ENCODE results near the gene ADRB1.

Gene ADRB1

DNA sequence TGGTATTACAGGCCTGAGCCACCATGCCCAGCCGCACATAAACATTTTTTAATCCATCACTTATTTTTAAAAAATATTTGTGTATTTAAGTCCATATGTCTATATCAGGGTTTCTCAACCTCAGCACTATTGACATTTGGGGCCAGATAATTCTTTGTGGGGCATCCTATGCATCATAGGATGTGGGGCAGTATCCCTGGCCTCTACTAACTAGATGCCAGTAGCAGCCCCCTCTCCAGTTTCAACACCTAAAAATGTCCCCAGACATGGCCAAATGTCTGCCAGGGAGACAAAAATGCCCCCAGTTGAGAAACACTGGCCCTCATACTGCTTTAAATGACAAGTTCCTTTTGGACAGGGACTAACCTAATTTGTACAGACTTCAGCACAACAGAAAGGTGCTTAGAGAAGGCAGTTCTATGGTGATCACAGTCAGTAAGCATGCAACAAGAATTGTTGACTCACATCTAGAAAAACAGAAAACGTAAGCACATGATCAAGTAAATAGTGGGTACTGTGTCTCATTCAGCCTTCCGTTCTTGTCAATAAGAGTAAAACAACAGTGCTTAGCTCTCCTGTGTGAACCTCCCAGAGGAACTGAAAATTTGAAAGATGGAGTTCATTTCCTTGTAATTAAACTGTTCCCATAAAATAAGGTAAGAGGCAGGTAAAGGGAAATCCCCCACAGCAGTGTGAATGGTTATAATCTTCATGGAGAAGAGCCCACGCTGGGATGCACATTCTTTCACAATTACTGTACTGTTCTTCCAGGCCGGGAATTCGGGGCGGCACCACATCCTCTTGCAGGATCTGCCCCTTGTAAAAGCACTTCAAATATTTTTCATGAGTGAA lies 17.3 kb upstream of the ADRB1 start:
- in situ Hi-C loops (cut with HindIII; ENCODE audit: low sequenced_read_pairs) = no loop called here

DNA sequence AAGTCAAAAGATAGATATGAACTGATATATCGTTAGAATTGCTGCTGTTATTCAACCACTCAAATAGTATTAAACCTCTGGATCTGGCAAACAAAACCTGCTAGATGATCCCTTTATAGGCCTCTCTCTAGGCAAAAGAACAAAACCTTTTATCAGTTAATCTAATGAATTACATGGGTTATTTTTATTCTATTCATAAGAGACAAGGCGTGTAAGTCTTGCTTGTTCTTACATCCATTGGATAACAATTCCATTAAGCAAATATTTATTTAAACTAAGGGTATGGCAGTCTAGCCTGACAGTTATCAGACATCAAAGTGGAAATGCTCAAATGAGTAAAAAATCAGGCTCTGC lies 16.6 kb upstream of the ADRB1 start:
- in situ Hi-C loops (cut with HindIII; ENCODE audit: low sequenced_read_pairs) = no loop called here

DNA sequence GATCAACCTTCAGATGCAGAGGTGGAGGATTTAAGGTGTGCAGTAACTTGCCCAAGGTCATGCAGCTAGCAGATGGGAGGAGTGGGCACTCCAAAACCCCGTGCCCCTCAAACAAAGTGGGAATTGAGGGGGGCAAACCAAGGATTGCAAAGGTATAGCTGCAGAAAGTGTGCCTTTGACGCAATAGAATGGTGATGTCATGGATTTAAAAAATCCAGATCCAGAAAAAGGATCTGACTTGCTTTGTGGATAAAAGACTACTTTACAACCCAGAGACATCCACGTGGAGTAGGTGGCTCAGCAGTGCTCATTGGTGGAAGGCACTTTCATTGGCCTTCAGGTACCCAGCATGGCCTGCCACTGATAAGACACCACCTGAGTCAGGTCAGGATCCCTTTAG lies 15.7 kb upstream of the ADRB1 start:
- in situ Hi-C loops (cut with HindIII; ENCODE audit: low sequenced_read_pairs) = no loop called here

DNA sequence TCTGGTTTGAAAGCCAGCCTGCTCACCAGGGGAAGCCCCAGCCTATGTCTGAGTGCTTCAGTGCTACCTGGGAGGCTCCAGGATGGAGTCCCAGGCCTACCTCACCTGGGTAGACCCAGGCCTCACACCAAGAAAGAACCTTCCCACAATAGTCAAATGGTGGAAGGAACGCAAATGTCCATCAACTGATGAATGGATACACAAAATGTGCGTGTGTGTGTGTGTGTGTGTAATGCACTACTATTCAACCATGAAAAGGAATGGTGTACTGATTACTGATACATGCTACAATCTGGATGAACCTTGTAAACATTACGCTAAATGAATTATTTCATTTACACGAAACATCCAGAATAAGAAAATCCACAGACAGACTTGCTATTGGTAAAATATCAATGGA lies 15.2 kb upstream of the ADRB1 start:
- in situ Hi-C loops (cut with HindIII; ENCODE audit: low sequenced_read_pairs) = no loop called here

DNA sequence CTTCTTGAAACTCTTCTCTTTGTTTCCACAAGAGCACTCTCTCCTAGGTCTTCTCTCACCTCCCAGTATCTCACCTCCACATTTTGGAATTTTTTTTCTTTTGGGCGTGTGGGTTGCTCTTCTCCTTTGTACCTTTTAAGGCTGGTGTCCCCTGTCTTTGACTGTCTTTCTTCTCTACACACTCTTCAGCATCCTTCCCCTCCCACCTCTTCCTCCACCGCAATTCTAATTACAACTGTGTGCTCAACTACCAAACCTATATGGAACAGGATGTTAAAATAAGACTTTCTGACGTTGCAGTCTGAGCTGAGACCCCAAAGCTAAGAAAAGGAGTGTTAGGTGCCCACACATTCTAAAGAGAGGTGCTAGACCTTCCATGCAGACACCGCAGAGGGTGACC lies 14.0 kb upstream of the ADRB1 start:
- in situ Hi-C loops (cut with HindIII; ENCODE audit: low sequenced_read_pairs) = no loop called here

DNA sequence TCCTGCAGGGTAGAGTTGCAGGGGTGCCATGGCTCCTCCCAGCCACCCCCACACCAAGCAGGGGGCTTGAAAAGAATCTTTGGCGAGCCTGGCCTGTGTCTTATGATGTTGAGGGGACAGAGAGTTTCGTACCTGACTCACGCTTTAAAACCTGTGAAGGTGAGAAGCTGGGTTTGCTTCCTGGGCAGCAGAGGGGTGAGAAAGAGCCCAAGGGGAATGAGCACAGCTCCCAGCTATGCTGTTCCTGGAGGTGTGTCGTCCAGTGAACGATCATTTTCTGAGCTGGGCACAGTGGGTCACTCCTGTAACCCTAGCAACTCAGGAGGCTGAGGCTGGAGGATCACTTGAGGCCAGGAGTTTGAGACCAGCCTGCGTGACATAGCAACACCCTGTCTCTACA lies 13.5 kb upstream of the ADRB1 start:
- in situ Hi-C loops (cut with HindIII; ENCODE audit: low sequenced_read_pairs) = no loop called here

DNA sequence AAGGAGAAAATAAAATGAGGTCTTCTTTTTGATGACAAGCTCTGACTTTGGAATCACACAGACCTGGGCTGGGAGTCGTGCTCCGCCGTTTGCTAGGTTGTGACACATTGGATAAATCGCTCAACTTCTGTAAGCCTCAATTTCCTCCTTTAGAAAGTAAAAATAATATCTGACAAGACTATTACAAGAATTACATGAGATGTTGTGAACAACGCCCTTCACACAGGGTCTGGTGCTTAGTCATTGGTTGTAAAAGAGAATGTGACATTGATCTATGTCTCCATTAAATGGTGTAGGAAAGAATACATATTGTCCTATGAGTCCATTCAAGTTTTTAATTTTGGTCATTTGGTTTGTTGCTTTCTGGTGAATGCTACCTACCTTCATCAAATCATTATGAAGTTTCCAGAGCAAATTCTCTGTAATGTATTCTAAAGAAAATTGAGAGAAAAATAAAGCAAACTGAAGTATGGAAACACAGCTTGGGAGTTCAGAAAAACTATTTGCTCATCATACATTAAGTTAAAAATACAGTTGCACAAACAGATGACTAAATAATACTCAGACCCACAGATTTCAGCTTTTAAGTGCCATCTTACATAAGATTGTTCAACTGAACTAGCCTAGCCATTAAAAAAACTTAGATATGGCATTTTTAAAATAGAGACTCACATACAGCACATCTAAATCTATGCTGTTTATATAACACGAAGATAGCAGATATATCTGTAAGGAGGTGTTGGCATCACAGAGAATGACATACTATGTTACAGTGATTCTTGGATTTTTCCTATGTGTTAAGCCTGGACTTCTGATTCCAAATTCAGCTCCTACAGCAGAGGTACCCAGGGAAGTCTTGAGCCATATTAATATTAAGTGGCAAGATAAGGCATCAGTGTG lies 12.3 kb upstream of the ADRB1 start:
- in situ Hi-C loops (cut with HindIII; ENCODE audit: low sequenced_read_pairs) = no loop called here

DNA sequence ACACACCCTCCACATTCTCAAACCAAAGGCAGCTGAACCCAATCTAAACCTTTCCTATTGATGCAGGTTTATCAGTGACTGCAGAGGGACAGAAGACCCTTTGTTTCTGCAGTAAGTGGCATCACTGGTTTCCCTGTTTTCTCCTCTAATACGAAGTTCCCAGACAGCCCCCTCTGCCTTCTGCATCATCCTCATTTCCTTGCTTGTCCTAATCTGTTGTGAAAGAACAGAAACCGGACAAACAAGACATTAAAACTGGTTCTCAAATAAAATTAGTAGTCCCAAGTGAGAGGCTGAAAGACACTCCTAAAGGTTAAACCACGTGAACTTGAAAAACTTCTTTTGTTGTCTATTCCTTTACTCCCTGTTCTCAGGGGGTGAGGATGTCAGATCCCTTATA lies 10.1 kb upstream of the ADRB1 start:
- in situ Hi-C loops (cut with HindIII; ENCODE audit: low sequenced_read_pairs) = no loop called here

DNA sequence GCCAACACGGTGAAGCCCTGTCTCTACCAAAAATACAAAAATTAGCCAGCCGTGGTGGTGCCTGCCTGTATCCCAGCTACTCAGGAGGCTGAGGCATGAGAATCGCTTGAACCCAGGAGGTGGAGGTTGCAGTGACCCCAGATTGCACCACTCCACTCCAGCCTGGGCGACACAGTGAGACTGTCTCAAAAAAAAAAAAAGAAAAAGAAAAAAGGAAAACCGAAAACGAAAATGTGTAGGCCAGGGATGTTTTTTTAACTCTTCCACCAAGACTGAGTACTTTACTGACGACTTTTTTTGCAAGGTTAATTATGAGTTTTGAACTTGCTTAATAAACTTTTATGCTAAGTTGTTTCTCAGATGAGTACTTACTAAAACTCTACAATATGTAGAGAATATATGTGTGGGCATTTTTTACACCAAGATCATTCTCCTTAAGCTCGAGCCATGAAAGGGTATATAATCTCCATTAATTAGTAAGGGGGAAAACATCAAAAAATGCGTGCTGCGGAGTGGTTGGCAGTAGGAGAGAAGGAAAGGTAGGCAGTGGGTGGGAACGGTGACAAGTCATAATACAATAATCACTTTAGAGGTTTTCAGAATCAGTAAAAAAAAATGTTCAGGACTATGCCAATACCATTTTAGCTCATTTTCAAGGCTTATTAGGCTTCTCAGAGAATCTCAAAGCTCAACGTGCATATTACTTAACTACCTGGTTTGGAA lies 8.6 kb upstream of the ADRB1 start:
- in situ Hi-C loops (cut with HindIII; ENCODE audit: low sequenced_read_pairs) = no loop called here

DNA sequence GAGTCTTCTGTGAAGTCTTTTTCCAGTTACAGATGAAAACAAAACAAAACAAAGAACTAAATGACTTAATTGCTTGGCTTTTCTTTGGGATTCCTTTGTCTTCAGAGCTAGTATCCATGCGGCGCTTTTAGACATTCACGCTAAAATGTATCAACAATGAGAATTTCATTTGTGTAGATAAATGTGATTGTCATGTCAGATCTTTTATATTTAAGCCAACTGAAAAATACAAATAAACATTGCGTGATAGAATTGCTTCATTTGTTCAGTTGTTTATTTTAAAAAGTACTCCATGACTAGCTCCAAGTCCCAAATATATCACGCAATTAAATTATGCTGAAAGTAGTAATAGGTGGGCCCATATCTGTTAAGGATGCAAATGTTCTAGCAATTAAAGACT lies 7.9 kb upstream of the ADRB1 start:
- in situ Hi-C loops (cut with HindIII; ENCODE audit: low sequenced_read_pairs) = no loop called here

DNA sequence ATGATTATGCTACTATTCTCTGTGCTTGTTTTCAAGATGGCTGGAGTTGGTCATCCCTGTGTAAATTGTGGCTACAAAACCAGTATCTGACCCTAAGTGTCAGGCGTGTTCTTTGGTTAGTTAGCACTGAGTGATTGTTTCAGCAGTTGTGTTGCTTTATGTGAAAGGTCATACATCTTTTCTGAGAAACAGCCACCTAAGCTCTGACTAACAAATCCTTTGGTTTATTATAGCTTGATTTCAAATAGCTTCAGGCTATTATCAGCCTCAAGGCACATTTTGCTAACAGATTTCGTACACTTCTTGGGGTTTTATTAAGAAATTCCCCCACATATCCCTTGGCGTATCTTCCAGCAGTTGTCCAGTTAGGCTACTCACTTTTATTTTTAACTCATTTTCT lies 4.8 kb upstream of the ADRB1 start:
- in situ Hi-C loops (cut with HindIII; ENCODE audit: low sequenced_read_pairs) = no loop called here

DNA sequence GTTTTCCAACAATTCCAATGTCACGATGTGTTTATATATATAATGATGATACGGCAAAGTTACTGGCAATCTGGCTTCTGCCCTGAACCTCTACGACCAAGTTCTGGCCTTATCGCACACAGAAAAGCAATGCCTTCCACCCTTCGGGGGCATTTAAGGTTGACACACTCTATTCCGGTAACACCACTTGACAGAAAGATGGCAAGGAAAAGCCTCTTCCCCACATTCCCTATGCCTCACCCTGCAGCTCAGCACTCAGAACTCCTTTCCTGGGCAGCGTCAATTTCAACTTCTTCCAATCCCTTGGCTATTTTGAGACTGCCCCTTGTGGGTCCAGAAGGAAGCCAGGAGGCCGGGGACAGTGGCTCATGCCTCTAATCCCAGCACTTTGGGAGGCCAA lies 2.5 kb upstream of the ADRB1 start:
- in situ Hi-C loops (cut with HindIII; ENCODE audit: low sequenced_read_pairs) = no loop called here

DNA sequence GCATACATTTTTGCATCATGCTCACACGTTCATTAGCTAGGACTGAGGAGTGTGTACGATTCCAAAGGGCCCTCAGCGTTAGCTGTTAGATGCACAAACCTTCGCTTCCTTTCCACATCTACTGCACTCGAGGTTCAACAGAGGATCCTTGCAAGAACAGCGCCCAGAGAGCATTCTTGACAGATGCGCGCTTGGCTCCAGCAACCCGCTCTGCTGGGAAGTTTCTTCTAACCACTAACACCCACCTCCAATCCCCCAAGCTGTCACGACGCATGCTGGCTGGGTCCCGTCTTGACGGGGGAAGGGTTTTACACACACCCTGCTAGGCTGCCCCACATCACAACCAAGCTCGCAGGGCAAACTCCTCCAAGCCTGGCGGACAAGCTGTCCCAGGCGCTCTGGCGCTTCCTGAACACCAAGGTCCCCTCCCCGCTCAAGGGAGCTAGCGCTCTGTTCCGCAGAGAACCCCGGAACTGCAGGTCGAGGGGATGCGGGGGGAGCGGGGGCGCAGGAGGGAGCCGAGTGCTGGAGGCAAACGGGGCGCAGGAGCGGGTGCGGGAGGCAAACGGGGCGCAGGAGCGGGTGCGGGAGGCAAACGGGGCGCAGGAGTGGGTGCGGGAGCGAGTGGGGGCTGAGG lies 653 bp upstream of the ADRB1 start:
- in situ Hi-C loops (cut with HindIII; ENCODE audit: low sequenced_read_pairs) = no loop called here

DNA sequence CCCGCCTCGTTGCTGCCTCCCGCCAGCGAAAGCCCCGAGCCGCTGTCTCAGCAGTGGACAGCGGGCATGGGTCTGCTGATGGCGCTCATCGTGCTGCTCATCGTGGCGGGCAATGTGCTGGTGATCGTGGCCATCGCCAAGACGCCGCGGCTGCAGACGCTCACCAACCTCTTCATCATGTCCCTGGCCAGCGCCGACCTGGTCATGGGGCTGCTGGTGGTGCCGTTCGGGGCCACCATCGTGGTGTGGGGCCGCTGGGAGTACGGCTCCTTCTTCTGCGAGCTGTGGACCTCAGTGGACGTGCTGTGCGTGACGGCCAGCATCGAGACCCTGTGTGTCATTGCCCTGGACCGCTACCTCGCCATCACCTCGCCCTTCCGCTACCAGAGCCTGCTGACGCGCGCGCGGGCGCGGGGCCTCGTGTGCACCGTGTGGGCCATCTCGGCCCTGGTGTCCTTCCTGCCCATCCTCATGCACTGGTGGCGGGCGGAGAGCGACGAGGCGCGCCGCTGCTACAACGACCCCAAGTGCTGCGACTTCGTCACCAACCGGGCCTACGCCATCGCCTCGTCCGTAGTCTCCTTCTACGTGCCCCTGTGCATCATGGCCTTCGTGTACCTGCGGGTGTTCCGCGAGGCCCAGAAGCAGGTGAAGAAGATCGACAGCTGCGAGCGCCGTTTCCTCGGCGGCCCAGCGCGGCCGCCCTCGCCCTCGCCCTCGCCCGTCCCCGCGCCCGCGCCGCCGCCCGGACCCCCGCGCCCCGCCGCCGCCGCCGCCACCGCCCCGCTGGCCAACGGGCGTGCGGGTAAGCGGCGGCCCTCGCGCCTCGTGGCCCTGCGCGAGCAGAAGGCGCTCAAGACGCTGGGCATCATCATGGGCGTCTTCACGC lies 825 bp downstream of the ADRB1 start:
- in situ Hi-C loops (cut with HindIII; ENCODE audit: low sequenced_read_pairs) = no loop called here

DNA sequence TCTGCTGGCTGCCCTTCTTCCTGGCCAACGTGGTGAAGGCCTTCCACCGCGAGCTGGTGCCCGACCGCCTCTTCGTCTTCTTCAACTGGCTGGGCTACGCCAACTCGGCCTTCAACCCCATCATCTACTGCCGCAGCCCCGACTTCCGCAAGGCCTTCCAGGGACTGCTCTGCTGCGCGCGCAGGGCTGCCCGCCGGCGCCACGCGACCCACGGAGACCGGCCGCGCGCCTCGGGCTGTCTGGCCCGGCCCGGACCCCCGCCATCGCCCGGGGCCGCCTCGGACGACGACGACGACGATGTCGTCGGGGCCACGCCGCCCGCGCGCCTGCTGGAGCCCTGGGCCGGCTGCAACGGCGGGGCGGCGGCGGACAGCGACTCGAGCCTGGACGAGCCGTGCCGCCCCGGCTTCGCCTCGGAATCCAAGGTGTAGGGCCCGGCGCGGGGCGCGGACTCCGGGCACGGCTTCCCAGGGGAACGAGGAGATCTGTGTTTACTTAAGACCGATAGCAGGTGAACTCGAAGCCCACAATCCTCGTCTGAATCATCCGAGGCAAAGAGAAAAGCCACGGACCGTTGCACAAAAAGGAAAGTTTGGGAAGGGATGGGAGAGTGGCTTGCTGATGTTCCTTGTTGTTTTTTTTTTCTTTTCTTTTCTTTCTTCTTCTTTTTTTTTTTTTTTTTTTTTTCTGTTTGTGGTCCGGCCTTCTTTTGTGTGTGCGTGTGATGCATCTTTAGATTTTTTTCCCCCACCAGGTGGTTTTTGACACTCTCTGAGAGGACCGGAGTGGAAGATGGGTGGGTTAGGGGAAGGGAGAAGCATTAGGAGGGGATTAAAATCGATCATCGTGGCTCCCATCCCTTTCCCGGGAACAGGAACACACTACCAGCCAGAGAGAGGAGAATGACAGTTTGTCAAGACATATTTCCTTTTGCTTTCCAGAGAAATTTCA lies 1.7 kb downstream of the ADRB1 start:
- in situ Hi-C loops (cut with HindIII; ENCODE audit: low sequenced_read_pairs) = no loop called here

DNA sequence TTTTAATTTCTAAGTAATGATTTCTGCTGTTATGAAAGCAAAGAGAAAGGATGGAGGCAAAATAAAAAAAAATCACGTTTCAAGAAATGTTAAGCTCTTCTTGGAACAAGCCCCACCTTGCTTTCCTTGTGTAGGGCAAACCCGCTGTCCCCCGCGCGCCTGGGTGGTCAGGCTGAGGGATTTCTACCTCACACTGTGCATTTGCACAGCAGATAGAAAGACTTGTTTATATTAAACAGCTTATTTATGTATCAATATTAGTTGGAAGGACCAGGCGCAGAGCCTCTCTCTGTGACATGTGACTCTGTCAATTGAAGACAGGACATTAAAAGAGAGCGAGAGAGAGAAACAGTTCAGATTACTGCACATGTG lies 2.4 kb downstream of the ADRB1 start:
- in situ Hi-C loops (cut with HindIII; ENCODE audit: low sequenced_read_pairs) = no loop called here

DNA sequence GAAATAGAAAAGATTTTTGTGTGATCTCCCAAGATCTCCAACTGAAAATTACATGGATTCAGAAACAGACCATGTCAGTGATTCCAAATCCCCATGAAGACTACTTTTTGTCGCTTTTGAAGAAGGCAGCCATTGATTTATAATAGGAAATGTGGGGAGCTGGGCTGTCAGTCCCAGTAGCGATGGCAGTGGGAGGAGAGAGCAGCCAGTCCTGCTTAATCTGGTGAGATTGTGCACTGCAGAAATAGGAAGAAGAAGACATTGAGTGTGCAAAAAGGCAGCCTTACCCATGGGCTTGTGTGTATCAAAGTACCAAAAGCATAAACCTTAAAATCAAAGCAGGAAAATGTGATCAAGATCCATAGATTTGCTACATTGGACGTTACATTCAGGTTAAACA lies 4.8 kb downstream of the ADRB1 start:
- in situ Hi-C loops (cut with HindIII; ENCODE audit: low sequenced_read_pairs) = no loop called here

DNA sequence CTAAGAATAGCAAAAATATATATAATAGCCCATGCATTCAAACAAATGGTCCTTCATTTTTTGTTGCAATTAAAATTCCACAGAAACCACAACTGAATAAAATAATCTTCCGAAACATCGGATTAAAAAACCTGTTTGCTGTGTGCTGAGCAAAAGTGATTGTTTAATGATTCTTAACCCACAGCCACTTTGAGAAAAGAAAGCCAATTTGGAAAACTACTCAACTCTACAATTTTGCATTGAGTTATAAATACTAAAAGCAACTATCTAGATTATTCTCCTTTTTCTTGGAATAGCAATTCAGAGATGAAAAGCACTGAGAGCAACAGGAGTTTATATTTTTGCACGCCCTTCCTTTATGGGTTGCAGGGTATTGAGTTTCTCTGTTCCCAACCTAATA lies 8.0 kb downstream of the ADRB1 start:
- in situ Hi-C loops (cut with HindIII; ENCODE audit: low sequenced_read_pairs) = no loop called here

DNA sequence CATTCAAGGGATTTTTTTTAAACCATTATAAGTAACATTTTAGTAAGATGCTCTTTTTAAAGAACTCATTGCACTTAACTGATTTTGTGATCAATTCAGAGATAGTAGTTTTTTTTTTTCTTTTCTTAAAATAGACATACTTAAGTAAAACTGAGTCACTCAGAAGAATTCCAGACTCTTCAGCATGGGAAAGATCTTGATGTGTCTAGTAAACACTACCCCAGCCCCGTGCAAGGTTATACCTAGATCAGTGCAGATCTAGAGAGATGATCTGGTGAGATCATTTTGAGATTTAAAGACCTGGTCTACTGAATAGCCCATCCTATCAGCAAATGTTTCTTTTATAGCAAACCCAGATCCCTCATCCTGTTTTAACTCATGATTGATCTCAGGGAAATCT lies 8.6 kb downstream of the ADRB1 start:
- in situ Hi-C loops (cut with HindIII; ENCODE audit: low sequenced_read_pairs) = no loop called here
